Activated naive CD8-positive, alpha-beta T cell (primary cell): ENCODE measurements around the gene UNC119B.

Source experiments
- H3K27ac Mint-ChIP-seq: one replicate; pipeline ENCODE4 v1.8.0; 2021; ENCODE audit warnings: mixed read lengths
- H3K27me3 Mint-ChIP-seq: one replicate; pipeline ENCODE4 v1.8.0; 2021; ENCODE audit warnings: mixed read lengths
- H3K36me3 Mint-ChIP-seq: one replicate; pipeline ENCODE4 v1.8.0; 2021; ENCODE audit warnings: mixed read lengths
- H3K4me1 Mint-ChIP-seq: one replicate; pipeline ENCODE4 v1.8.0; 2021; ENCODE audit warnings: low read depth, mixed read lengths
- H3K4me3 Mint-ChIP-seq: one replicate; pipeline ENCODE4 v1.8.0; 2021; ENCODE audit warnings: mild to moderate bottlenecking, mixed read lengths
- H3K9me3 Mint-ChIP-seq: one replicate; pipeline ENCODE4 v1.8.0; 2021; ENCODE audit warnings: low read depth, mixed read lengths

Gene UNC119B

DNA sequence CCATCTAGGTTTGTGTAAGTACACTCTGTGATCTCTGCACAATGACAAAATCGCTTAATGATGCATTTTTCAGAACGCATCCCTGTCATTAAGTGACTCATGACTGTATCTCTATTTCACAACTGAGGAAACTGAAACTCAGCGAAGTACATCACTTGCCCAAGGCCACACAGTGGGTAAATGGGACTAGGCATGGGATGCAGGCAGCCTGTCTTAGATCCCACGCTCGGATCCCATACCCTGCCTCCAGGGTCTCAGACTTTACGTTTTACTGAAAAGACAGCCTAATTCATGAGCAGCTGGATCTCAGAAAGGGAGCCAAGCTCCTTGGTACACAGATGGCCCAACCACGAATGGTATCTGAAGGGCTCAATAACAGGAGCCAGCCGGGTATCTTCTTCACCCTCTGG lies 25.7 kb upstream of the UNC119B start:
- Mint-ChIP-seq H3K9me3 (no peaks in the 10 kb centered on the region), H3K4me3 (peak overlapping the region; percentile 35), H3K27ac (no peak overlapping the region), H3K4me1 (peaks cover 17% of the 10 kb centered on the region), H3K36me3 (no peaks in the 10 kb centered on the region), H3K27me3 (no peaks in the 10 kb centered on the region)

- no peaks in the 10 kb centered on the region for H3K36me3 Mint-ChIP-seq
- no peak overlapping the region for H3K27ac Mint-ChIP-seq
- H3K27me3 Mint-ChIP-seq, result no peaks in the 10 kb centered on the region
Measured at GRCh38 chr12:120685522-120685921, 24.7 kb upstream of the UNC119B start.

GRCh38 chr12:120686151-120686689 lies 24.0 kb upstream of the UNC119B start:
- H3K27me3 Mint-ChIP-seq, result no peaks in the 10 kb centered on the region
- H3K9me3 Mint-ChIP-seq, result no peaks in the 10 kb centered on the region
- H3K36me3 Mint-ChIP-seq, result no peaks in the 10 kb centered on the region
- H3K4me1 Mint-ChIP-seq, result peaks cover 31% of the 10 kb centered on the region
- H3K27ac Mint-ChIP-seq, result peak overlapping the region; percentile 91
- H3K4me3 Mint-ChIP-seq, result peak overlapping the region; percentile 91

More at GRCh38 chr12:120685522-120685921, 24.7 kb upstream of the UNC119B start:
- Mint-ChIP-seq H3K9me3 (no peaks in the 10 kb centered on the region), H3K4me1 (peaks cover 25% of the 10 kb centered on the region), H3K4me3 (peak overlapping the region; percentile 77)

DNA sequence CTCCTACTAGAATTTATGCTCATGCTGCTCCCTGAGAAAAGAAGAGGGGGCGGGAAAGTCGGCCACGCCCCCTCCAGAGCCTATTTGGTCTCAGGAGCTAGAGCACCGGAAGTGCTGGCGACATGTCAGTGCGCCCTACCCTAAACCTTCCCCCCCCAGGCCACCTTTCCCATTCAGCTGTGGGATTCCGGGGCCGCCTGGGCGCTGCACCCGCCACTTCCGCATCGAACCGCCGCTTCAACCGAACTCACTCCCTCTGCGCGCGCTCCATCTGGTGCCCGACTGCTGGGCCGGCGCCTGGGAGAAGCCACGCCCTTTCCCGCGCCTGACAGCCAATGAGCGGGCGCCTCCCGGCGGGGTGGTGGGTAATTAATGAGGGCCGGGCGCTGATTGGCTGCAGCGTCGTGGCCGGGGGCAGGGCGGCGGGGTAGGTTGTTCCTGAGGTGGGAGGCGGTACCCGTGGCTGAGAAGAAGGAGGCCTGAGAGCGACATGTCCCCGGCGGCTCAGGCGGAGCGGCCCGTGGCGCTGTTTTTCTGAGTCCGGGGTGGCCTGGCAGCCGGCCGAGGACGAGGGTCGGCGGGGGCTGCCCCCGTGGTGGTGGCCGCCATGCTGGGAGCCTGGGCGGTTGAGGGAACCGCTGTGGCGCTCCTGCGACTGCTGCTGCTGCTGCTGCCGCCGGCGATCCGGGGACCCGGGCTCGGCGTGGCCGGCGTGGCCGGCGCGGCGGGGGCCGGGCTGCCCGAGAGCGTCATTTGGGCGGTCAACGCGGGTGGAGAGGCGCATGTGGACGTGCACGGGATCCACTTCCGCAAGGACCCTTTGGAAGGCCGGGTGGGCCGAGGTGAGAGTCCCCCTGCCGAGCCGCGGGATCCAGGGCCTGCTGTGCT lies 23.3 kb upstream of the UNC119B start, which contains the start of gene MLEC:
Gene MLEC (plus strand): TSS at position 460 of the 888 bp plus-strand sequence. CDS start 148 bp downstream, at position 608.
- Mint-ChIP-seq H3K4me1 (peaks cover 37% of the 10 kb centered on the region), H3K27ac (peak within 1 kb of the TSS; percentile 91), H3K9me3 (no peaks in the 10 kb centered on the region), H3K4me3 (peak within 1 kb of the TSS; percentile 96), H3K36me3 (no peaks in the 10 kb centered on the region), H3K27me3 (no peaks in the 10 kb centered on the region)

GRCh38 chr12:120687578-120688289 lies 22.5 kb upstream of the UNC119B start:
- H3K27ac Mint-ChIP-seq, result peak overlapping the region; percentile 37
- H3K9me3 Mint-ChIP-seq, result no peaks in the 10 kb centered on the region
- peaks cover 2% of the 10 kb centered on the region for H3K36me3 Mint-ChIP-seq
- peak overlapping the region; percentile 96 for H3K4me3 Mint-ChIP-seq
- peaks cover 45% of the 10 kb centered on the region for H3K4me1 Mint-ChIP-seq
- no peaks in the 10 kb centered on the region for H3K27me3 Mint-ChIP-seq

DNA sequence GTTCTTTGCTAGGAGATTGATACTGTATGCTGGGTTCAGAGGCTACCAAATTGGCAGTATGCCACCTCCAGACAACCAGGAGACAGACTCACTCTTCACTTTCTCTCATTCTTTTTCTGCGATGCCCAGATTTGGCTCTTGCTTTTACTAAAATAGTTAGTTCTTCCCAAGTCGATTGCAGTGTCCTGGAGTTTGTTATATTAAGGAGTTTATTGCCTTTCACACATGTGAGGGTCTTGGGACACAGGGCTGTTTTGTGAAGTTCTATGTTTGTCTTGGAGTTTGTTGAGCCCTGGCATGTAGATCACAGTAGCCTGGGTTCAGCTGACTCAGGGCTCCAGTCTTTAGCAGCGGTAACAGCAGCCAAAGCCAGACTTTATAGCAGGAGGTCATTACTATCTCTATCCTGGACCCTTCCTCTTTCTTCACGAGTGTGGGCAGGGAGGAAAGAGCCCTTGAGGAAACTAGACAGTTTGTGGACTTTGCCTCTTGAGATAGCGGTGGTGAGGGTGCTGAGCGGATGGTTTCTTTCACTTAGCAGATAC lies 21.7 kb upstream of the UNC119B start:
- Mint-ChIP-seq H3K4me3 (peak overlapping the region; percentile 96), H3K4me1 (peaks cover 50% of the 10 kb centered on the region), H3K9me3 (no peaks in the 10 kb centered on the region), H3K36me3 (peaks cover 2% of the 10 kb centered on the region), H3K27me3 (no peaks in the 10 kb centered on the region), H3K27ac (peak overlapping the region; percentile 84)

GRCh38 chr12:120689397-120690082 lies 20.7 kb upstream of the UNC119B start:
- no peaks in the 10 kb centered on the region for H3K27me3 Mint-ChIP-seq
- H3K9me3 Mint-ChIP-seq, result no peaks in the 10 kb centered on the region
- peak overlapping the region; percentile 96 for H3K4me3 Mint-ChIP-seq
- no peak overlapping the region for H3K27ac Mint-ChIP-seq
- peaks cover 52% of the 10 kb centered on the region for H3K4me1 Mint-ChIP-seq
- peaks cover 3% of the 10 kb centered on the region for H3K36me3 Mint-ChIP-seq

DNA sequence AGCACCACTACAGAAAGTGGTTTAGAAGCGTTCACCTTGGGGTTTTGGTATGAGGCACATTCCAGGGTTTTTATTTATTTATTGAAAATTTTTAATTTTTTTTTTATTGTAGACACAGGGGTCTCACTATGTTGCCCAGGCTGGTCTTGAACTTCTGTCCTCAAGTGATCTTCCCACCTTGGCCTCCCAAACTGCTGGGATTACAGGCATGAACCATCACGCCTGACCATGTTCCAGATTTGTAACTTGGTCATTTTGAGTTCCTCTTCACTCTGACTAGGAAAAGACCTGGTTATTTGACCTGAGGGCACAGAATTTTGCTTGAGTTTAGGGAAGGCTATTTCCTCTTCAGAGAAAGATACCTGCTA lies 20.2 kb upstream of the UNC119B start:
- Mint-ChIP-seq H3K9me3 (no peaks in the 10 kb centered on the region), H3K27ac (no peak overlapping the region), H3K36me3 (peaks cover 8% of the 10 kb centered on the region), H3K27me3 (no peaks in the 10 kb centered on the region), H3K4me1 (peaks cover 52% of the 10 kb centered on the region), H3K4me3 (no peak overlapping the region)

- Mint-ChIP-seq H3K4me1 (peaks cover 52% of the 10 kb centered on the region), H3K9me3 (no peaks in the 10 kb centered on the region), H3K36me3 (peaks cover 9% of the 10 kb centered on the region), H3K27ac (no peak overlapping the region), H3K27me3 (no peaks in the 10 kb centered on the region), H3K4me3 (no peak overlapping the region)
Measured at GRCh38 chr12:120690978-120691377, 19.3 kb upstream of the UNC119B start.

GRCh38 chr12:120692524-120693033 lies 17.7 kb upstream of the UNC119B start:
- H3K4me1 Mint-ChIP-seq, result peaks cover 52% of the 10 kb centered on the region
- peaks cover 12% of the 10 kb centered on the region for H3K36me3 Mint-ChIP-seq
- no peak overlapping the region for H3K27ac Mint-ChIP-seq
- no peaks in the 10 kb centered on the region for H3K27me3 Mint-ChIP-seq
- no peak overlapping the region for H3K4me3 Mint-ChIP-seq
- H3K9me3 Mint-ChIP-seq, result no peaks in the 10 kb centered on the region

DNA sequence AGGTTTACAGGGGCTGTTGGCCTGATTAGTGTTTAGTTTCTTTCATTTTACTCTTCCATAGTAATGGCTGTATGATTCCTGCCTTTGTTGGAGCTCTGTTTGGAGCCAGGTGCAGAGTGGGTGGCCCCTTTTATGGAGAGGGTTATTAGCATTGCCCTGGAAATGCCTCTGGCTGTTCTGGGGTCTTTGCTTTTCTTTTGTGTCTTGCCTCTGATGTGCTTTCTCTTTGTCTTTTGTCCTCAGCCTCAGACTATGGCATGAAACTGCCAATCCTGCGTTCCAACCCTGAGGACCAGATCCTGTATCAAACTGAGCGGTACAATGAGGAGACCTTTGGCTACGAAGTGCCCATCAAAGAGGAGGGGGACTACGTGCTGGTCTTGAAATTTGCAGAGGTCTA lies 16.4 kb upstream of the UNC119B start:
- H3K4me1 Mint-ChIP-seq, result peaks cover 42% of the 10 kb centered on the region

DNA sequence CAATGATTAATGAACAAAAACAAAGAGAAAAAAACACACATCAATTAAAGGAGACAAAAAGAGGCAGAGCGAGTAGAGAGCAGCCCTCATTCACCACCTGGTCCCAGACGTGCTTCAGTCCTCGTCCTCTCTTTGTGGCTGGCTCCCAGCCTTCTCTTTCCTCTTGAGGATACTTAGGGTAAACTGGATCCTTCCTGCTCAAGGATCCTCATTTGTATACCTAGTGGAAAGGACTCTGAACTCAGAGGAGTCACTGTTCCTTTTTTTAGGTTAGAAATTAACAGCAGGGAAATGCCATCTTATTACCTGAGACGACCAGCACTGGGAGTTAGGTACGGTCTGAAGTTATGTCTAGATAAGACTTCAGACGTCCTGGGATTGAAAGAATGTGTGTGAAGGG lies 13.6 kb upstream of the UNC119B start:
- H3K4me3 Mint-ChIP-seq, result no peak overlapping the region
- no peaks in the 10 kb centered on the region for H3K9me3 Mint-ChIP-seq
- H3K27me3 Mint-ChIP-seq, result no peaks in the 10 kb centered on the region
- peaks cover 15% of the 10 kb centered on the region for H3K36me3 Mint-ChIP-seq
- H3K4me1 Mint-ChIP-seq, result peaks cover 16% of the 10 kb centered on the region
- no peak overlapping the region for H3K27ac Mint-ChIP-seq

More for the DNA sequence above, 16.4 kb upstream of the UNC119B start:
- H3K27me3 Mint-ChIP-seq, result no peaks in the 10 kb centered on the region
- H3K27ac Mint-ChIP-seq, result no peak overlapping the region
- peaks cover 12% of the 10 kb centered on the region for H3K36me3 Mint-ChIP-seq
- H3K4me3 Mint-ChIP-seq, result no peak overlapping the region
- H3K9me3 Mint-ChIP-seq, result no peaks in the 10 kb centered on the region

GRCh38 chr12:120697344-120697743 lies 12.9 kb upstream of the UNC119B start:
- Mint-ChIP-seq H3K9me3 (no peaks in the 10 kb centered on the region), H3K27ac (no peak overlapping the region), H3K4me3 (no peak overlapping the region), H3K36me3 (peaks cover 15% of the 10 kb centered on the region), H3K4me1 (peaks cover 10% of the 10 kb centered on the region), H3K27me3 (no peaks in the 10 kb centered on the region)

- Mint-ChIP-seq H3K36me3 (peaks cover 13% of the 10 kb centered on the region), H3K4me3 (no peak overlapping the region), H3K4me1 (peaks cover 2% of the 10 kb centered on the region), H3K9me3 (no peaks in the 10 kb centered on the region), H3K27me3 (no peaks in the 10 kb centered on the region), H3K27ac (no peak overlapping the region)
Measured at GRCh38 chr12:120698665-120699064, 11.6 kb upstream of the UNC119B start.
